ENCODE data around the gene C17orf114.

The C17orf114 gene

DNA sequence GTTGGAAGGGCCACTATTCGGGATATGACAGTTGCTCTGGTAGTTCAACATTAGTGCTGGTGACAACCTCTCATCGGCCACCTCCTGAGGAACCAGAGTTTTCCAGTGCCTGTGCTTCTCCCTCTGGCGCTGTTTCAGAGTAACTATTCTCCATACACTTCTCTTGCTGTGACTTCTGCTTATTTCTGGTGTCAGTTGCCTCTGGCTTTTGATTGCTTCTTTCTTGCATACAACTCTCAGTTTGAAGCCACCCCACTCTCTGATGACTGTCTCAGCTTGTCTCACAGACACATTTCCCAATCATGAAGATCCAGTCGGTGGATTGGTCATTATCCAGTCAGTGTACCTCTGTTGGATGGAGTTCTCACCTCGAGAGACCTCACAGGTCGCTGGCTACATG, 33.8 kb downstream of the C17orf114 start:
- peaks cover 0 to 14% (median 7%) of the 10 kb centered on the region in 4 donors for H3K4me1 ChIP-seq (ENCODE audit: control insufficient read depth in 4 of 4, insufficient read depth in 4 of 4, low read length in 3 of 4)
- no peak overlapping the region for H3K4me3 ChIP-seq (ENCODE audit: low read depth in 1 of 3, low read length in 3 of 3)
- TF ChIP-seq ATF3 (IDR thresholded peaks at IDR 0.05) (no peak), SP1 (IDR thresholded peaks at IDR 0.05) (no peak), TAF1 (conservative IDR thresholded peaks at IDR 0.05) (no peak), EGR1 (IDR thresholded peaks at IDR 0.05; ENCODE audit: low read depth in 2 of 2) (no peak), REST (IDR thresholded peaks at IDR 0.05) (no peak), FOXA1 (IDR thresholded peaks at IDR 0.05) (no peak), YY1 (IDR thresholded peaks at IDR 0.05) (no peak), HNF4A (conservative IDR thresholded peaks at IDR 0.05) (no peak), JUND (IDR thresholded peaks at IDR 0.05) (no peak), GABPA (IDR thresholded peaks at IDR 0.05 in 1 of 2, conservative IDR thresholded peaks at IDR 0.05 in 1 of 2) (no peak), FOXA2 (IDR thresholded peaks at IDR 0.05) (no peak), HNF4G (IDR thresholded peaks at IDR 0.05) (no peak), RAD21 (IDR thresholded peaks at IDR 0.05) (no peak), NR2F2 (IDR thresholded peaks at IDR 0.05) (no peak), RXRA (IDR thresholded peaks at IDR 0.05) (no peak)
- TF ChIP-seq, protein P1, sequence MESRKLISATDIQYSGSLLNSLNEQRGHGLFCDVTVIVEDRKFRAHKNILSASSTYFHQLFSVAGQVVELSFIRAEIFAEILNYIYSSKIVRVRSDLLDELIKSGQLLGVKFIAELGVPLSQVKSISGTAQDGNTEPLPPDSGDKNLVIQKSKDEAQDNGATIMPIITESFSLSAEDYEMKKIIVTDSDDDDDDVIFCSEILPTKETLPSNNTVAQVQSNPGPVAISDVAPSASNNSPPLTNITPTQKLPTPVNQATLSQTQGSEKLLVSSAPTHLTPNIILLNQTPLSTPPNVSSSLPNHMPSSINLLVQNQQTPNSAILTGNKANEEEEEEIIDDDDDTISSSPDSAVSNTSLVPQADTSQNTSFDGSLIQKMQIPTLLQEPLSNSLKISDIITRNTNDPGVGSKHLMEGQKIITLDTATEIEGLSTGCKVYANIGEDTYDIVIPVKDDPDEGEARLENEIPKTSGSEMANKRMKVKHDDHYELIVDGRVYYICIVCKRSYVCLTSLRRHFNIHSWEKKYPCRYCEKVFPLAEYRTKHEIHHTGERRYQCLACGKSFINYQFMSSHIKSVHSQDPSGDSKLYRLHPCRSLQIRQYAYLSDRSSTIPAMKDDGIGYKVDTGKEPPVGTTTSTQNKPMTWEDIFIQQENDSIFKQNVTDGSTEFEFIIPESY (IDR thresholded peaks at IDR 0.05): no peak
- TF ChIP-seq, protein P2, sequence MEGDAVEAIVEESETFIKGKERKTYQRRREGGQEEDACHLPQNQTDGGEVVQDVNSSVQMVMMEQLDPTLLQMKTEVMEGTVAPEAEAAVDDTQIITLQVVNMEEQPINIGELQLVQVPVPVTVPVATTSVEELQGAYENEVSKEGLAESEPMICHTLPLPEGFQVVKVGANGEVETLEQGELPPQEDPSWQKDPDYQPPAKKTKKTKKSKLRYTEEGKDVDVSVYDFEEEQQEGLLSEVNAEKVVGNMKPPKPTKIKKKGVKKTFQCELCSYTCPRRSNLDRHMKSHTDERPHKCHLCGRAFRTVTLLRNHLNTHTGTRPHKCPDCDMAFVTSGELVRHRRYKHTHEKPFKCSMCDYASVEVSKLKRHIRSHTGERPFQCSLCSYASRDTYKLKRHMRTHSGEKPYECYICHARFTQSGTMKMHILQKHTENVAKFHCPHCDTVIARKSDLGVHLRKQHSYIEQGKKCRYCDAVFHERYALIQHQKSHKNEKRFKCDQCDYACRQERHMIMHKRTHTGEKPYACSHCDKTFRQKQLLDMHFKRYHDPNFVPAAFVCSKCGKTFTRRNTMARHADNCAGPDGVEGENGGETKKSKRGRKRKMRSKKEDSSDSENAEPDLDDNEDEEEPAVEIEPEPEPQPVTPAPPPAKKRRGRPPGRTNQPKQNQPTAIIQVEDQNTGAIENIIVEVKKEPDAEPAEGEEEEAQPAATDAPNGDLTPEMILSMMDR (IDR thresholded peaks at IDR 0.05; ENCODE audit: low read depth, low read length, missing input control): no peak
- TF ChIP-seq, protein P3, sequence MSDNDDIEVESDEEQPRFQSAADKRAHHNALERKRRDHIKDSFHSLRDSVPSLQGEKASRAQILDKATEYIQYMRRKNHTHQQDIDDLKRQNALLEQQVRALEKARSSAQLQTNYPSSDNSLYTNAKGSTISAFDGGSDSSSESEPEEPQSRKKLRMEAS (IDR thresholded peaks at IDR 0.05): no peak
- 79% methylated on average over 6 of the region's 6 CpGs for WGBS
- H3K9me3 ChIP-seq (ENCODE audit: control insufficient read depth in 4 of 4, low read length in 3 of 4): no peaks in the 10 kb centered on the region
- no peaks in the 10 kb centered on the region for H3K36me3 ChIP-seq (ENCODE audit: control insufficient read depth in 4 of 4, insufficient read depth in 3 of 4, low read depth in 1 of 4, low read length in 3 of 4)
- no peak overlapping the region for H3K9ac ChIP-seq (ENCODE audit: low read depth in 1 of 2, low read length in 2 of 2)
- no peak for DNase-seq (ENCODE audit: low spot score)
- H3K27me3 ChIP-seq (ENCODE audit: control insufficient read depth in 4 of 4, insufficient read depth in 4 of 4, low read length in 3 of 4): no peaks in the 10 kb centered on the region
- H3K27ac ChIP-seq (ENCODE audit: low read depth in 1 of 2, low read length in 2 of 2): no peak overlapping the region
